ENCODE data around the gene ZFYVE28.

ZFYVE28 gene

GRCh38 chr4:2347190-2347589 is 71.3 kb downstream of the ZFYVE28 start:
- no peaks in the 10 kb centered on the region for H3K36me3 ChIP-seq
- H3K27ac ChIP-seq, result no peak overlapping the region
- H3K4me1 ChIP-seq (ENCODE audit: control insufficient read depth in 1 of 2, insufficient read depth in 1 of 2, low read depth in 1 of 2, low read length in 1 of 2), result no peaks in the 10 kb centered on the region
- no peaks in the 10 kb centered on the region for H3K27me3 ChIP-seq
- H3K9me3 ChIP-seq, result no peaks in the 10 kb centered on the region
- no peak overlapping the region for H3K4me3 ChIP-seq (ENCODE audit: low read depth in 1 of 2, low read length in 1 of 2)
- TF ChIP-seq CTCF (IDR thresholded peaks at IDR 0.05), result no peak

- H3K9me3 ChIP-seq, result no peaks in the 10 kb centered on the region
- no peaks in the 10 kb centered on the region for H3K27me3 ChIP-seq
- no peak overlapping the region for H3K27ac ChIP-seq
- TF ChIP-seq CTCF (IDR thresholded peaks at IDR 0.05), result no peak
- no peaks in the 10 kb centered on the region for H3K4me1 ChIP-seq (ENCODE audit: control insufficient read depth in 1 of 2, insufficient read depth in 1 of 2, low read depth in 1 of 2, low read length in 1 of 2)
- H3K4me3 ChIP-seq (ENCODE audit: low read depth in 1 of 2, low read length in 1 of 2), result no peak overlapping the region
- H3K36me3 ChIP-seq, result no peaks in the 10 kb centered on the region
These were observed 75.0 kb downstream of the ZFYVE28 start for GRCh38 chr4:2343476-2343875.

- H3K9me3 ChIP-seq, result no peaks in the 10 kb centered on the region
- no peaks in the 10 kb centered on the region for H3K4me1 ChIP-seq (ENCODE audit: control insufficient read depth in 1 of 2, insufficient read depth in 1 of 2, low read depth in 1 of 2, low read length in 1 of 2)
- TF ChIP-seq CTCF (IDR thresholded peaks at IDR 0.05), result no peak
- no peaks in the 10 kb centered on the region for H3K27me3 ChIP-seq
- no peak overlapping the region for H3K4me3 ChIP-seq (ENCODE audit: low read depth in 1 of 2, low read length in 1 of 2)
- no peak overlapping the region for H3K27ac ChIP-seq
- H3K36me3 ChIP-seq, result no peaks in the 10 kb centered on the region
These were observed 76.4 kb downstream of the ZFYVE28 start for GRCh38 chr4:2341911-2342652.

- Histone ChIP-seq H3K9me3 (no peaks in the 10 kb centered on the region), H3K4me3 (ENCODE audit: low read depth in 1 of 2, low read length in 1 of 2) (no peak overlapping the region), H3K4me1 (ENCODE audit: control insufficient read depth in 1 of 2, insufficient read depth in 1 of 2, low read depth in 1 of 2, low read length in 1 of 2) (no peaks in the 10 kb centered on the region), H3K36me3 (no peaks in the 10 kb centered on the region), H3K27ac (no peak overlapping the region), H3K27me3 (no peaks in the 10 kb centered on the region)
- TF ChIP-seq CTCF (IDR thresholded peaks at IDR 0.05), result no peak
These were observed 77.1 kb downstream of the ZFYVE28 start for GRCh38 chr4:2341261-2341841.

- no peak for TF ChIP-seq CTCF (IDR thresholded peaks at IDR 0.05)
These were observed 78.0 kb downstream of the ZFYVE28 start for GRCh38 chr4:2340272-2341061.

More at GRCh38 chr4:2340272-2341061, 78.0 kb downstream of the ZFYVE28 start:
- Histone ChIP-seq H3K4me1 (ENCODE audit: control insufficient read depth in 1 of 2, insufficient read depth in 1 of 2, low read depth in 1 of 2, low read length in 1 of 2) (no peaks in the 10 kb centered on the region), H3K27ac (no peak overlapping the region), H3K4me3 (ENCODE audit: low read depth in 1 of 2, low read length in 1 of 2) (no peak overlapping the region), H3K27me3 (no peaks in the 10 kb centered on the region), H3K36me3 (no peaks in the 10 kb centered on the region), H3K9me3 (no peaks in the 10 kb centered on the region)

Data from neutrophil (primary cell).